GM19193 (cell line): ENCODE data around the gene IQGAP2.

Experiments
- POLR2A ChIP-seq: IDR thresholded peaks from 4 replicates; pipeline ENCODE4 v1.6.1; 2011; ENCODE audit not compliant: insufficient read depth, insufficient read length; ENCODE audit errors: extremely low read depth

Gene IQGAP2

DNA sequence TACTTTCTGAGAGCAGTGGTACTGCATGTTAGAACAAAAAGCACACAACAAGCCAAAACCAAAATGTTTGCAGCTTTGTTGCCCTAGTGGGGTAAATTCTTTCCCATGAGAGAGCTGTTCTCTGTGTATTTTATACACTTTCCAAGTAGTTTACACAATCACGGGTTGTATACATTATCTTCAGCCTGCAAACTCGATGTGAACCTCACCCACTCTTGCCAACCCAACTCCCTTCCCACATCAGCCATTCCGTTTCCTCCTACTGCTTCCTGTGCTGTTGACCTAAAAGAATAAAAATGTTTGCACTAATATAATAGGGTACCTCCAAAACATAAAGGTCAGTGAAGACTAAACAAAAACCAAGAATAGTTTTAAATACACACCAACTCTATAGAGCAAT lies 47.0 kb downstream of the IQGAP2 start:
- TF ChIP-seq POLR2A: no peak

GRCh38 chr5:76451031-76451701 lies 48.1 kb downstream of the IQGAP2 start:
- no peak for TF ChIP-seq POLR2A

DNA sequence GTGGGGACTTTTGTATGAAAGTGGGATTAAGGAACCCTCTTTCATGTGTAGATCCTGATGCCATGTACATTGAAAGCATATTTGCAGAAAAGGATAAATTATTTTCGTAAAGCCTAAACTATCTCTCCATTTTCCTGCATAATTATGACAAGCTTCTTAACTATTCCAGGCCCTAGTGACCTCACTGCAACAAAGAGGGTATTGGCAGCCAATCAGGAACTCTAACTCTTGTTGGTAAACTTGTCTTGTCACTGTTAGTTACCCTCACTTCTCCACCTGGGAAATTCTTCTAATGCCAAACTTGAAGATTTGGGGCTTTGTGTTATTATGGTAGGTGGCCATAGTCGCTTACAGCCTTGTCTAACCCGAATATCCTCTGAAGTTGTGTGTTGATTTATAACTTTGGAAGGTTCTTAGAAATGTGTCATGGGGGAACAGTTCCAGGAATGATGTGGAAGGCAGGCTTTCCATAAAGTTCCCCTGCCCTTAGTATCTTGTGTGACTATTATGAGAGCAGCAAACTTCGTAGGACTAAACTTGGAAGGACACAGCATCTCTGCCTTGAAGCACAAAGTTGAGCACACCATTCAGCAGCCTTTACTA lies 52.5 kb downstream of the IQGAP2 start:
- TF ChIP-seq POLR2A: no peak

- TF ChIP-seq POLR2A: no peak
Measured at GRCh38 chr5:76456258-76456657, 53.2 kb downstream of the IQGAP2 start.

DNA sequence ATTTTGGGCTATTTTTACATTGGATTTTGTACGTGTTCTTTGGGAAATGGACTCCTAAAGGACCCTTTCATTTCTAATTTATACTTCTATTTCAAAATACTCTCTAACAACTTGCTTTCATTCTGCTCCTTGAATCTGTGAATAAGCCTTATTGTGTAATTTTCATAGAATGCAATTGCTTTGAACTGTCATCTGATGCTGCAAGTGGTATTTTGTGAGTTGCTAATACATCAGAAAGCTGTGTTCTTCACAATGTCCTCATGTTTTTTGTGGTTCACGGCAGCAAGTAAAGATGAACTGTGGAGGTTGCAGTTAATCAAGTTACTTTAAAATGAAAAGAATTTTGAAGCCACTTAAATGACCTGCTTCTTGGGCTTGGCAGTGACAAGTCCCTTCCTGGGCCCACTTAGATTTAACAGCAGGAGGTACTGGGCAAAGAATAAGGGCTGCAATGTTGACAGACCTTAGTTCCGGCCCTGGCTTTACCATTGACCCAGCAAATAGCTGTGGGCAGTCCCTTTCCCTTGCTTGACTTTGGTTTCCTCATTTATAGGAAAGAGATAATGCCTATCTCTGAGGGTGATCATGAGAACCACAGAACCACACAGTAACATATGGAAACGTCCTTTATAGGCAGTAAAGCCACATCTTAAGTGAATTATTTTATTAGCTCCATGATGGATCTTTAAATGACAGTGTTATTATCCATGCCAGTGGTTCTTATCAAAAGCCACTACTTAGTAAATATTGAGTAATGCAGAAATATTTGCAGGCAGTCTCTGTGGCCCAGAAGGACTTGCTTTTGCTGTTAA lies 54.8 kb downstream of the IQGAP2 start:
- TF ChIP-seq POLR2A: no peak

GRCh38 chr5:76458486-76458830 lies 55.4 kb downstream of the IQGAP2 start:
- no peak for TF ChIP-seq POLR2A

GRCh38 chr5:76460104-76460503 lies 57.0 kb downstream of the IQGAP2 start:
- TF ChIP-seq POLR2A: no peak

DNA sequence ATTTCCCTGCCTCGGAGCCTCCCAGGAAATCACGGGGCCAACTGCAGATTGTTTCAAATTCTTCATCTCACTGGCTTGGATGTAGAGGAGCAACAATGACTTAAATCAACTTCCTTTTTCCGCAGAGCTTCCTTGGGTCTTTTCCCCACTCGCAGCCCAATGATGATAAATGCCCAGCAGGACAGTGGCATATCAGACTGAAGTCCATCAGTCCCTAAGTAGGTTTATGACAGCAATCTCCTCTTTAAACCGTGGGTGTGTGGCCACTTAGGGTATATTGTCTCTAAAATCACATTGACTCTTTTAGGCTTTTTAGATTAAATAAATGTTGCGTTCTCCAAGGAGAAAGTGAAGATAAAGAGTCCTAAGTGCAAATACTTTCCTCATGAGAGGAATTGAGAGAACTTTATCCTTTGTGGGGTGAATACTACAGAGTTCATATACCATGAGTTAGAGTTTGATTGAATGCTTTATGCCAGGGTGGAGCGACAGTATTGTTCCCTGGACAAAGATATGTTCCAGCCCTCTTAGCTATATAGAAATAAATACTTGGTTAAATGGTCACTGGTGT lies 59.1 kb downstream of the IQGAP2 start:
- no peak for TF ChIP-seq POLR2A

DNA sequence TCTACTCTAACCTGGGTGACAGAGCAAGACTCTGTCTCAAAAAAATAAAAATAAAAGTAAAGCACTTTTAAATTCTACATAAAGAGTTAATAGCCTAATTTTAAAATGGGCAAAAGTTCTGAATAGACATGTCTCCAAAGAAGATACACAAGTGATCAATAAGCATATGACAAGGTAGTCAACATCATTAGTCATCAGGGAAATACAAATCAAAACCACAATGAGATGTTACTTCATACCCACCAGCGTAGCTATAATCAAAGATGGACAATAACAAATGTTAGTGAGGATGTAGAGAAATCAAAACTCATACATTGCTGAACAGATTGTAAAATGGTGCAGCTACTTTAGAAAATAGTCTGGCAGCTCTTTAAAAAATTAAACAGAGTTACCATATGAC lies 64.1 kb downstream of the IQGAP2 start:
- no peak for TF ChIP-seq POLR2A

DNA sequence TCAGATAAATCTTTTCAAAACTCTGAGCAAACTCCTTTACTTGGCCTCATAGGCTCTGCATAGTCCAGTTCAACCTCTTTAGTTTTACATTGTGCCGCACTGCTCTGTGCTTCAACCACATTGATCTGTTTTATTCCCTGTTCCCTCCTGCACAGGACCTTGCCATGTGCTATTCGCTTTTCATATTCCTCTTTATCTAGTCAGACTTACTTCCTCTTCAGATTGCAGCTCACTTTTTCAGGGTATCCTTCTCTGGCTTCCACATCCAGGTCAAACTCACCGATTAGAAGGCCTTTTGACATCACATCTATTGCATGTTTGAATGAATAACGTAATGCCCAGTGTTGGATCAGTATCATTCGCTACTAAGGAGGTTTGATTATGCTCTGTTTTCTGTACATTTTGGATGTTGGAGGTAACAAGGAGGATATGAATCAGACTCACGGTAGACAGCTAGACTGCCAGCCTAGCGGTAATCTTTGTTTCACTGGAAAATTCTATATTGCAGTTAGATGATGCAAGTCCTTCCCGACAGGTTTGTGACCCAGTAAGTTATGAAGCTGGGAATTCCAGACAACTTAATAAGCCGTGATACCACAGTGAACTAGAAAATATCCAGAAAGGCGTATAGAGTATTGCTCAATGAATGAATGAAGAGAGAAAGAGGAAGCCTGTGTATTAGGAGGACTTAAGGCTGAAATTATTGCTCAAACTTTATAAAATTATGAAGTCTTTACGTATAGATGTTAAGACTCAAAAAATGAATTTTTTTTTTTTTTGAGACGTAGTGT lies 65.7 kb downstream of the IQGAP2 start:
- TF ChIP-seq POLR2A: no peak

DNA sequence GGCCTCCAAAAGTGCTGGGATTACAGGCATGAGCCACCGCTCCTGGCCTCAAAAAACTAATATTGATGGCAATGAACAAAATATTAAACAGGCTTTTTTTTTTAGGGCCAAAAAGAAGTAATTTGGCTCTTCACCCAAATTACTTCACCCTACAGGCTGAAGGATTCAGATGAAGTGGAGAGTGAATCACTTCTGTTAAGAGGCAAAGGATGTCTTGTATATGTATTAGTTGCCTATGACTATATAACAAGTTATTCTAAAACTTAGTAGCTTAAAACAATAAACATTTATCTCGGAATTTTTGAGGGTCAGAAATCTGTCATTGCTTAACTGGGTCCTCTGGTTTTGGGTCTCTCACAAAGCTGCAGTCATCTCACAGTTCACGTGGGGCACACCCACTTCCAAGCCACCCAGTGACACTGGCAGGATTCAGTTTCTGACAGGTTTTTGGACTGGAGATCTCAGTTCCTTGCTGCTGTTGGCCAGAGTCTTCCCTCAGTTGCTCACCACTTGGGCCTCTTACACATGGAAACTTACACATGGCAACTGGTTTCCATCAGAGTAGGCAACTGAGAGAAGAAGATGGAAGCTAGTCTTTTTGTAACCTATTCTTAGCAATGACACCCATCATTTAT lies 66.7 kb downstream of the IQGAP2 start:
- TF ChIP-seq POLR2A: no peak

DNA sequence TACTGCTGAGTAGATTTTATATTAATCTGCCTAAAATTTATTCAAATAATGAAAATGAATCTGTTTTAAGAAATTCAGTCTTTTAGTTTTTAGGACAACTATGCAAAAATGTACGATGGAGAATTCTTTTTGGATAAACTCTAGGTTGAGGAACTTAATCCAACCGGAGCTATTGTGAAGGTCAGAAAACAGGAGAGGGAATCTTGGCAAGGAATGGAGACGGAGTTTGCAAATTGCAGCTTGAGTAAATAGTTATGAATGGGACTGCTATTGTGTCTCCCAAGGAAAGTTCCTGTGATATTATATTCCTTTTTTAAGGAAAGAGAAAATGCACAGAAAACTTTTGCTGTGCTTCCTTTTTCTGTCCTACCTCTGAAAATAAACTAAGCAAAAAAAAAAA lies 67.9 kb downstream of the IQGAP2 start:
- no peak for TF ChIP-seq POLR2A

GRCh38 chr5:76471406-76471805 lies 68.3 kb downstream of the IQGAP2 start:
- TF ChIP-seq POLR2A: no peak

DNA sequence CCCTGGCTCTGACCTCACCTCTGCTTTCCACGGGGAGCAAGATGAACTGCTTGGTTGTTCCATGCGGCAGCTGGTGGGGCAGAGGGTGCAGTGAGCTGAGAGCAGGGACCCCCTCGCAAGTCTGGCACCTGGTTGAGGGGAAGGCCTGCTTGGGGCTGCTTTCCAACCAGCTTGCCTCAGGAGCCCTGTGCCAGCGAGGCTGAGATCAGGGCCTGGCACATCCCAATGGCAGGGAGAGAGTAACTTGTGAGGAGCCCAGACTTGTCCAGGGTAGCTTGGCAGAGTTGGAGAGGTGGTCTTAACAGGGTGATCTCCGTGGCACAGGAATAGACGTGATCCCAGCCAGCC lies 68.9 kb downstream of the IQGAP2 start:
- TF ChIP-seq POLR2A: no peak
